Measurements from ENCODE around the gene SUN1. TPM values are rescaled to one million over a fixed set of nuclear protein-coding genes. Genes with fewer than 3 reads are reported as not detected.

Gene SUN1
- total and polyA plus RNA-seq, 2 of the 8 experiments (the other 6 are each of a cell fraction or from before 2014, with no cell fraction given) = 108 to 158 TPM

DNA sequence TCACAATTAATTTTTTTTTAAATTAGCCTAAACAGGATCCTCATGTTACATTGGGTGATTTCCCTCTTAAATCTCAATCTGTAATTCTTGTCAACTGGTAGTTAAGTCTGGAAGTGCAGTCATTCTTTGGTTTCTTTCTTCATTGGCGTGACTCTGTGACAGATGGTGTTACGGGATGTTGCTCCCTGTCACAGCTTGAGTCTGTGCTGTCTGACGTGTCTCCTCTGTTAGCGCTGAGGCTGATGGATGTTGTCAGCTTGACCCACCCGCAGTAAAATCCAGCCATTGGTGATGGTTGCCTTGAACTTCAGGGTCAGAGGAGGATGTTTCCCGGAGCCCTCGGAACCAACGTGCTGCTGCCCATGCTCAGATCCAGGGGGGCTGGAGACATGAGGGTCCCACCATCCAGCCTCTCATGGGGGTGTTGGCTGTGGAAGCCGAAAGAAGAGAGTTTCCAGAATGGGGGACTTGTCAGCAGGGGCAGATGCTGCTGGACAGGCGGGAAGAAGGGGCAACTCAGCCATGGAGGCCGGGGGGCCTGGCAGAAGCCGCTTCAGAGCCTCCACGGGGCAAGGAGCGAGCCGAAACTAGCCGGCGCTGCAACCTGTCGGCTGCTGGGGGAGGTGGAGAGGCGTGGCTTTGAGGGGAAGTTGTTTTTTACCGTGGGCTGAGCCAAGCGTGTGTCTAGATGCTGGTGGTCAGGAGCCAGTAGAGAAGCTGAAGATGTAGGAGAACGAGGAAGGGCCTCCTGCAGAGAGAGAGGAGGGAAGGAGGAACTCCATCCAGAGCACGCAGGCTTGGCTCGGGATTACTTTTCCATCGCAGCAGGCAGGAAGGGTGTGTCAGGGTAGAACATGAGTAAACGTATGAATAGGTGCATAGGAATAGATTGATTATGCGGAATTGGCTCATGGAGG, 3.5 kb downstream of the SUN1 start (continued):
- TF ChIP-seq BACH1 (IDR thresholded peaks at IDR 0.05; ENCODE audit: low read length) (no peak), TEAD4 (IDR thresholded peaks at IDR 0.05; ENCODE audit: low read depth, low read length) (no peak)
